Aorta (tissue), 5 donors: ENCODE data around the gene TTBK1. TPM values are rescaled to one million over a fixed set of nuclear protein-coding genes. Genes with fewer than 3 reads are reported as not detected.
A peak's percentile ranks its signal among the peaks of the same experiment; 100 is the strongest.

Source experiments
- ATAC-seq: fragments of 200-7000 bp; cut with Tn5 transposase; one replicate; pipeline ENCODE4 v1.9.1; 2022; ENCODE audit warnings: moderate library complexity; ENCODE audit not compliant: low FRiP score
- DNase-seq, 2 donors: peaks; one replicate each; pipeline ENCODE4 v3.0.0-alpha.2; 2020
- H3K27ac ChIP-seq, 2 donors: one replicate each; pipeline ENCODE4 v1.5.1; 2013; ENCODE audit warnings: low read length in 2 of 2, mild to moderate bottlenecking in 2 of 2, moderate library complexity in 2 of 2, control low read depth in 1 of 2, inconsistent platforms in 1 of 2, low read depth in 1 of 2
- H3K27me3 ChIP-seq, 2 donors: one replicate each; pipeline ENCODE4 v1.6.1; 2013; ENCODE audit warnings: control low read depth in 1 of 2, low read length in 1 of 2, mild to moderate bottlenecking in 1 of 2, moderate library complexity in 1 of 2; ENCODE audit not compliant: insufficient read depth in 2 of 2, control insufficient read depth in 1 of 2
- H3K36me3 ChIP-seq, 2 donors: one replicate each; pipeline ENCODE4 v1.6.1; 2013; ENCODE audit warnings: control low read depth in 1 of 2, low read length in 1 of 2, mild to moderate bottlenecking in 1 of 2; ENCODE audit not compliant: insufficient read depth in 2 of 2, control insufficient read depth in 1 of 2
- H3K4me1 ChIP-seq, 2 donors: one replicate each; pipeline ENCODE4 v1.6.1; 2013; ENCODE audit warnings: low read length in 2 of 2, control low read depth in 1 of 2, mild to moderate bottlenecking in 1 of 2, moderate library complexity in 1 of 2; ENCODE audit not compliant: insufficient read depth in 2 of 2, control insufficient read depth in 1 of 2
- H3K4me3 ChIP-seq, 2 donors: one replicate each; pipeline ENCODE4 v1.5.1; 2013; ENCODE audit warnings: low read length in 2 of 2, control low read depth in 1 of 2, mild to moderate bottlenecking in 1 of 2
- H3K9me3 ChIP-seq: one replicate; pipeline ENCODE4 v1.6.1; 2013; ENCODE audit warnings: mild to moderate bottlenecking, low read length; ENCODE audit not compliant: control insufficient read depth
- WGBS, 2 donors: extraction: QIAGEN DNeasy Blood & Tissue Kit; methylation state at CpG; one replicate each; pipeline ENCODE4 v1.1.7; 2013; 5-methylcytosine and 5-hydroxymethylcytosine counted together
- intact Hi-C, 2 donors: fragments of 100-400 bp; cut with DNase I; formaldehyde crosslinking; loops; one replicate each; pipeline versions ENCODE4 v1.14.2 to v1.15.0; 2022
- polyA plus RNA-seq, 2 donors: library from polyadenylated mRNA; stranded (reverse); fragments of 200-250 nt; gene quantifications; one replicate each; pipeline ENCODE4 v1.2.3, GENCODE V29; 2013
- total RNA-seq, 2 donors: library from RNA; stranded (reverse); fragmentation: NEBNext Ultra II Directional; extraction: Animal tissue kit (Norgen Biotek cat#: 25700); gene quantifications; one replicate each; pipeline ENCODE4 v1.2.1, GENCODE V29; 2021
- donor health status: healthy with polysubstance abuse.
- donor health status: Bipolar disorder and iron deficiency.
- donor health status: DM: no; HTN: no; CAD: no.
- donor health status: DM: no; HTN: no; CAD: no.
- donor health status: DM: yes; HTN: yes; CAD: no.

TTBK1 gene
- total and polyA plus RNA-seq, 4 donors: 0.12 TPM; not detected in 3

- no peak overlapping the region for H3K27ac ChIP-seq
- DNase-seq: no peak
- H3K4me1 ChIP-seq: no peaks in the 10 kb centered on the region
- H3K27me3 ChIP-seq: no peaks in the 10 kb centered on the region
- no peak overlapping the region for H3K4me3 ChIP-seq
- intact Hi-C loops: loop anchor here in 1 of 2 donors (10.0 kb wide), 1 partner anchor 275 kb away; no protein-coding TSS in a partner anchor
- no peaks in the 10 kb centered on the region for H3K36me3 ChIP-seq
- 76 to 78% methylated on average over 17 of the region's 17 CpGs for WGBS, 2 donors
- H3K9me3 ChIP-seq: no peaks in the 10 kb centered on the region
- no peak for ATAC-seq
These were observed 13.3 kb upstream of the TTBK1 start for GRCh38 chr6:43229803-43230620.

- H3K4me1 ChIP-seq: no peaks in the 10 kb centered on the region
- no peaks in the 10 kb centered on the region for H3K36me3 ChIP-seq
- no peak for ATAC-seq
- intact Hi-C loops: loop anchor here in 1 of 2 donors (10.0 kb wide), 1 partner anchor 274 kb away; no protein-coding TSS in a partner anchor
- DNase-seq: peak in 1 of 2 donors; percentile 0
- no peak overlapping the region for H3K4me3 ChIP-seq
- H3K27me3 ChIP-seq: no peaks in the 10 kb centered on the region
- H3K27ac ChIP-seq: no peak overlapping the region
- H3K9me3 ChIP-seq: no peaks in the 10 kb centered on the region
- WGBS, 2 donors: 84 to 87% methylated on average over 4 of the region's 4 CpGs
These were observed 12.2 kb upstream of the TTBK1 start for GRCh38 chr6:43231053-43231452.

- DNase-seq: peak in 1 of 2 donors; percentile 5
- Histone ChIP-seq H3K4me1 (no peaks in the 10 kb centered on the region), H3K9me3 (no peaks in the 10 kb centered on the region), H3K36me3 (no peaks in the 10 kb centered on the region), H3K4me3 (no peak overlapping the region), H3K27ac (no peak overlapping the region), H3K27me3 (no peaks in the 10 kb centered on the region)
- intact Hi-C loops: loop anchor here in 1 of 2 donors (10.0 kb wide), 1 partner anchor 273 kb away; no protein-coding TSS in a partner anchor
- 68 to 75% methylated on average over 3 of the region's 3 CpGs for WGBS, 2 donors
- no peak for ATAC-seq
These were observed 11.4 kb upstream of the TTBK1 start for GRCh38 chr6:43231735-43232450.

- DNase-seq (no peak), ATAC-seq (no peak)
- no peak overlapping the region for H3K4me3 ChIP-seq
- no peaks in the 10 kb centered on the region for H3K4me1 ChIP-seq
- H3K27me3 ChIP-seq: no peaks in the 10 kb centered on the region
- H3K36me3 ChIP-seq: no peaks in the 10 kb centered on the region
- H3K27ac ChIP-seq: no peak overlapping the region
- intact Hi-C loops: loop anchor here in 1 of 2 donors (10.0 kb wide), 1 partner anchor 269 kb away; no protein-coding TSS in a partner anchor
- H3K9me3 ChIP-seq: no peaks in the 10 kb centered on the region
- 83 to 93% methylated on average over 2 of the region's 2 CpGs for WGBS, 2 donors
These were observed 7.4 kb upstream of the TTBK1 start for GRCh38 chr6:43235841-43236240.

- DNase-seq (no peak), ATAC-seq (no peak)
- H3K27me3 ChIP-seq: no peaks in the 10 kb centered on the region
- H3K36me3 ChIP-seq: no peaks in the 10 kb centered on the region
- intact Hi-C loops: loop anchor here in 1 of 2 donors (10.0 kb wide), 1 partner anchor 266 kb away; no protein-coding TSS in a partner anchor
- no peaks in the 10 kb centered on the region for H3K9me3 ChIP-seq
- WGBS, 2 donors: 69 to 74% methylated on average over 2 of the region's 2 CpGs
- no peaks in the 10 kb centered on the region for H3K4me1 ChIP-seq
- no peak overlapping the region for H3K27ac ChIP-seq
- H3K4me3 ChIP-seq: no peak overlapping the region
These were observed 4.2 kb upstream of the TTBK1 start for GRCh38 chr6:43239054-43239453.

- H3K36me3 ChIP-seq: no peaks in the 10 kb centered on the region
- no peak overlapping the region for H3K27ac ChIP-seq
- DNase-seq (no peak), ATAC-seq (no peak)
- 91 to 94% methylated on average over 1 of the region's 1 CpG for WGBS, 2 donors
- H3K4me1 ChIP-seq: no peaks in the 10 kb centered on the region
- no peak overlapping the region for H3K4me3 ChIP-seq
- intact Hi-C loops: no loop called here
- H3K27me3 ChIP-seq: no peaks in the 10 kb centered on the region
- no peaks in the 10 kb centered on the region for H3K9me3 ChIP-seq
These were observed 2.3 kb upstream of the TTBK1 start for GRCh38 chr6:43240950-43241349.

GRCh38 chr6:43241446-43241845, 1.8 kb upstream of the TTBK1 start:
- no peak for DNase-seq
- no peaks in the 10 kb centered on the region for H3K27me3 ChIP-seq
- WGBS, 2 donors: 90 to 93% methylated on average over 2 of the region's 2 CpGs

GRCh38 chr6:43243664-43244321, 512 bp downstream of the TTBK1 start:
- WGBS, 2 donors: 23 to 43% methylated on average over 14 to 37 of the region's 37 CpGs
- no peaks in the 10 kb centered on the region for H3K9me3 ChIP-seq
- no peaks in the 10 kb centered on the region for H3K27me3 ChIP-seq

More at GRCh38 chr6:43241446-43241845, 1.8 kb upstream of the TTBK1 start:
- intact Hi-C loops: no loop called here
- Histone ChIP-seq H3K4me3 (no peak overlapping the region), H3K4me1 (no peaks in the 10 kb centered on the region), H3K36me3 (no peaks in the 10 kb centered on the region), H3K27ac (no peak overlapping the region), H3K9me3 (no peaks in the 10 kb centered on the region)
- ATAC-seq: no peak

More at GRCh38 chr6:43243664-43244321, 512 bp downstream of the TTBK1 start:
- DNase-seq (no peak), ATAC-seq (no peak)
- intact Hi-C loops: no loop called here
- no peak overlapping the region for H3K4me3 ChIP-seq
- no peak overlapping the region for H3K27ac ChIP-seq
- no peaks in the 10 kb centered on the region for H3K36me3 ChIP-seq
- H3K4me1 ChIP-seq: no peaks in the 10 kb centered on the region
